IMR-90 (cell line): ENCODE results near the gene DYNLT3. TPM values are rescaled to one million over a fixed set of nuclear protein-coding genes. Genes with fewer than 3 reads are reported as not detected.

Experiments used
- ATAC-seq: fragments of 200-7000 bp; cut with Tn5 transposase; 2 replicates; pipeline ENCODE4 v1.9.1; 2020; ENCODE audit warnings: low read depth, mild to moderate bottlenecking, moderate library complexity
- BruUV-seq: library from RNA; stranded (reverse); fragments of 400-500 nt; replicated peaks from 2 replicates; lab custom pipeline; 2021; lab: Mats Ljungman, UMichigan
- CTCF ChIA-PET: fragments of 300-600 bp; formaldehyde crosslinking; extraction: SDS; loops from one replicate; lab custom pipeline; 2021; ENCODE audit warnings: antibody characterized with exemption; lab: Yijun Ruan, JAX
- POLR2A ChIA-PET: fragments of 300-600 bp; sonication (Branson Sonifier 250); formaldehyde crosslinking; loops from one replicate; lab custom pipeline; 2022; ENCODE audit warnings: antibody characterized with exemption; ENCODE audit not compliant: unreplicated experiment; lab: Charles Lee
- DNase-seq: peaks from one replicate; pipeline ENCODE4 v3.0.0; 2013
- H2AFZ ChIP-seq: replicated peaks from 2 replicates; pipeline ENCODE3; 2013; ENCODE audit warnings: low read length, mild to moderate bottlenecking; ENCODE audit not compliant: poor library complexity
- H2AK5ac ChIP-seq: 2 replicates; pipeline ENCODE4 v1.6.1; 2013; ENCODE audit warnings: low read depth, low read length, inconsistent platforms
- H2AK9ac ChIP-seq: replicated peaks from 2 replicates; pipeline ENCODE3; 2013; ENCODE audit warnings: mild to moderate bottlenecking, low read depth, low read length, moderate library complexity; ENCODE audit not compliant: poor library complexity
- H2BK120ac ChIP-seq: 2 replicates; pipeline ENCODE4 v1.6.1; 2013; ENCODE audit warnings: low read depth, low read length, inconsistent platforms
- H2BK15ac ChIP-seq: 3 replicates; pipeline ENCODE4 v1.6.1; 2013; ENCODE audit warnings: low read depth, low read length, inconsistent platforms
- H2BK20ac ChIP-seq: 2 replicates; pipeline ENCODE4 v1.6.1; 2013; ENCODE audit warnings: low read depth, mild to moderate bottlenecking, inconsistent platforms, low read length, moderate library complexity
- H2BK5ac ChIP-seq: 2 replicates; pipeline ENCODE4 v1.6.1; 2013; ENCODE audit warnings: mild to moderate bottlenecking, low read depth, low read length, inconsistent platforms; ENCODE audit not compliant: poor library complexity, severe bottlenecking
- H3K14ac ChIP-seq: replicated peaks from 2 replicates; pipeline ENCODE4 v1.6.1; 2013; ENCODE audit warnings: low read depth, low read length, inconsistent platforms
- H3K18ac ChIP-seq: 2 replicates; pipeline ENCODE4 v1.6.1; 2013; ENCODE audit warnings: low read depth, low read length, control low read depth
- H3K23ac ChIP-seq: 2 replicates; pipeline ENCODE4 v1.6.1; 2013; ENCODE audit warnings: low read depth, low read length, inconsistent platforms
- H3K27ac ChIP-seq: 2 replicates; pipeline ENCODE4 v1.5.1; 2013; ENCODE audit warnings: mild to moderate bottlenecking, control low read depth, low read length; ENCODE audit not compliant: insufficient read depth
- H3K27me3 ChIP-seq: 2 replicates; pipeline ENCODE4 v1.6.1; 2013; ENCODE audit warnings: low read length; ENCODE audit not compliant: control insufficient read depth, insufficient read depth
- H3K36me3 ChIP-seq: 2 replicates; pipeline ENCODE4 v1.6.1; 2013; ENCODE audit warnings: low read length, mixed read lengths; ENCODE audit not compliant: control insufficient read depth, insufficient read depth
- H3K4ac ChIP-seq: 2 replicates; pipeline ENCODE4 v1.6.1; 2013; ENCODE audit warnings: low read depth, low read length, inconsistent platforms
- H3K4me1 ChIP-seq: 2 replicates; pipeline ENCODE4 v1.6.1; 2013; ENCODE audit warnings: low read length, mixed read lengths; ENCODE audit not compliant: control insufficient read depth, insufficient read depth
- H3K4me2 ChIP-seq: 2 replicates; pipeline ENCODE4 v1.6.1; 2013; ENCODE audit warnings: low read depth, mild to moderate bottlenecking, control low read depth, low read length, moderate library complexity
- H3K4me3 ChIP-seq: 2 replicates; pipeline ENCODE4 v1.5.1; 2013; ENCODE audit warnings: low read depth, mild to moderate bottlenecking, control low read depth, low read length, moderate library complexity; ENCODE audit not compliant: insufficient read depth
- H3K56ac ChIP-seq: 2 replicates; pipeline ENCODE4 v1.6.1; 2013; ENCODE audit warnings: low read length, inconsistent platforms; ENCODE audit not compliant: insufficient read depth; ENCODE audit errors: extremely low read depth
- H3K79me1 ChIP-seq, 2 experiments: 2 replicates each; pipeline ENCODE4 v1.6.1; 2013; ENCODE audit warnings: low read length in 2 of 2, inconsistent platforms in 1 of 2, low read depth in 1 of 2
- H3K9ac ChIP-seq: 2 replicates; pipeline ENCODE4 v1.6.1; 2013; ENCODE audit warnings: low read depth, low read length, control low read depth
- H3K9me1 ChIP-seq: 2 replicates; pipeline ENCODE4 v1.6.1; 2013; ENCODE audit warnings: low read length, inconsistent platforms; ENCODE audit not compliant: insufficient read depth
- H3K9me3 ChIP-seq: 2 replicates; pipeline ENCODE4 v1.6.1; 2013; ENCODE audit warnings: low read length; ENCODE audit not compliant: control insufficient read depth, insufficient read depth
- H4K20me1 ChIP-seq: 2 replicates; pipeline ENCODE4 v1.6.1; 2013; ENCODE audit warnings: low read length, inconsistent platforms; ENCODE audit not compliant: insufficient read depth
- H4K5ac ChIP-seq: 2 replicates; pipeline ENCODE4 v1.6.1; 2013; ENCODE audit warnings: mild to moderate bottlenecking, low read depth, low read length, control low read depth
- H4K8ac ChIP-seq, 2 experiments: 2 replicates each; pipeline ENCODE4 v1.6.1; 2013; ENCODE audit warnings: low read depth in 2 of 2, low read length in 2 of 2, control low read depth in 1 of 2, inconsistent platforms in 1 of 2
- H4K91ac ChIP-seq: 2 replicates; pipeline ENCODE4 v1.6.1; 2013; ENCODE audit warnings: low read depth, low read length, inconsistent platforms; ENCODE audit not compliant: insufficient read depth
- BHLHE40 ChIP-seq: fragments of 150-350 bp; IDR thresholded peaks from 2 replicates; pipeline ENCODE4 v1.6.1; 2016; ENCODE audit warnings: mild to moderate bottlenecking, low read depth, low read length
- CEBPB ChIP-seq: IDR thresholded peaks from 2 replicates; pipeline ENCODE4 v1.6.1; 2012; ENCODE audit warnings: low read depth, low read length, improper control_type of control experiment
- CHD1 ChIP-seq: IDR thresholded peaks from 2 replicates; pipeline ENCODE4 v1.6.1; 2012; ENCODE audit warnings: low read depth, low read length, improper control_type of control experiment
- CTCF ChIP-seq: conservative IDR thresholded peaks from 2 replicates; pipeline ENCODE4 v1.5.1; 2012; ENCODE audit warnings: mild to moderate bottlenecking, low read depth, low read length, improper control_type of control experiment
- FOS ChIP-seq: fragments of 150-350 bp; IDR thresholded peaks from 2 replicates; pipeline ENCODE4 v1.6.1; 2016; ENCODE audit warnings: low read depth, low read length
- MAFK ChIP-seq: IDR thresholded peaks from 2 replicates; pipeline ENCODE4 v1.6.1; 2012; ENCODE audit warnings: low read depth, low read length, improper control_type of control experiment
- MAZ ChIP-seq: IDR thresholded peaks from 2 replicates; pipeline ENCODE4 v1.6.1; 2012; ENCODE audit warnings: low read depth, mild to moderate bottlenecking, low read length, improper control_type of control experiment, moderate library complexity, borderline replicate concordance
- MXI1 ChIP-seq: IDR thresholded peaks from 2 replicates; pipeline ENCODE4 v1.6.1; 2012; ENCODE audit warnings: low read depth, mild to moderate bottlenecking, low read length, moderate library complexity, borderline replicate concordance
- POLR2A ChIP-seq: IDR thresholded peaks from 2 replicates; pipeline ENCODE4 v1.6.1; 2012; ENCODE audit warnings: mild to moderate bottlenecking, low read depth, low read length
- RCOR1 ChIP-seq: IDR thresholded peaks from 2 replicates; pipeline ENCODE4 v1.6.1; 2012; ENCODE audit warnings: mild to moderate bottlenecking, low read length, improper control_type of control experiment; ENCODE audit not compliant: insufficient replicate concordance
- RFX5 ChIP-seq: IDR thresholded peaks from 2 replicates; pipeline ENCODE4 v1.8.0; 2012; ENCODE audit warnings: low read depth, mild to moderate bottlenecking, low read length, moderate library complexity
- WGBS, 2 experiments: methylation state at CpG; one replicate each; pipeline versions ENCODE4 v1.1.5 to v1.1.7; 2013; ENCODE audit warnings: missing lambda C conversion rate in 2 of 2; ENCODE audit not compliant: insufficient read length in 1 of 2; ENCODE audit errors: extremely low coverage in 2 of 2; 5-methylcytosine and 5-hydroxymethylcytosine counted together
- dilution Hi-C: fragments of 300-500 bp; cut with HindIII; formaldehyde crosslinking; loops from one replicate; pipeline ENCODE4 v1.14.3; 2018; ENCODE audit warnings: low sequenced_read_pairs; ENCODE audit not compliant: unreplicated experiment
- in situ Hi-C: fragments of 300-500 bp; cut with MboI; formaldehyde crosslinking; loops from 3 replicates; pipeline ENCODE4 v1.14.3; 2019; ENCODE audit warnings: low sequenced_read_pairs, inconsistent platforms, mixed read lengths
- intact Hi-C: fragments of 100-400 bp; cut with micrococcal nuclease; formaldehyde crosslinking; loops from 2 replicates; pipeline ENCODE4 v1.10.0; 2022
- polyA plus RNA-seq, 3 experiments: library from polyadenylated mRNA; depleted of rRNA; stranded (reverse); fragments of >200 nt; gene quantifications; 2 replicates each; pipeline ENCODE4 v1.2.3, GENCODE V29; 2012; ENCODE audit warnings: low replicate concordance in 1 of 3
- total RNA-seq: library from RNA; depleted of rRNA; stranded (reverse); fragments of >200 nt; gene quantifications from 2 replicates; pipeline ENCODE4 v1.2.3, GENCODE V29; 2012
- TF ChIP-seq, protein P1 (sequence below): fragments of 150-350 bp; IDR thresholded peaks from 2 replicates; pipeline ENCODE4 v1.6.1; 2016; ENCODE audit warnings: low read depth, mild to moderate bottlenecking, low read length, moderate library complexity, borderline replicate concordance
- TF ChIP-seq, protein P2 (sequence below): fragments of 150-350 bp; IDR thresholded peaks from 2 replicates; pipeline ENCODE4 v1.6.1; 2017; ENCODE audit warnings: mild to moderate bottlenecking, antibody characterized with exemption, low read length, low read depth

DYNLT3 gene
- total and polyA plus RNA-seq, 2 of the 4 experiments (the other 2 are of a cell fraction), result 15.7 to 18.8 TPM

- Histone ChIP-seq H3K27me3 (peaks cover 13% of the 10 kb centered on the region), H3K79me1 (no peaks in the 10 kb centered on the region), H3K14ac (no peak overlapping the region), H4K91ac (no peak overlapping the region), H3K4me2 (no peak overlapping the region), H3K23ac (no peak overlapping the region), H3K4ac (no peak overlapping the region), H2BK20ac (no peak overlapping the region), H2BK120ac (no peak overlapping the region), H3K56ac (no peak overlapping the region), H3K9me3 (no peaks in the 10 kb centered on the region), H2BK15ac (no peak overlapping the region), H4K8ac (no peak overlapping the region), H3K4me3 (no peak overlapping the region), H2AK9ac (no peak overlapping the region), H3K27ac (no peak overlapping the region), H3K9me1 (no peaks in the 10 kb centered on the region), H3K18ac (no peak overlapping the region), H2BK5ac (no peak overlapping the region), H3K4me1 (no peaks in the 10 kb centered on the region), H2AK5ac (no peak overlapping the region), H2AFZ (no peak overlapping the region), H3K36me3 (no peaks in the 10 kb centered on the region), H4K5ac (no peak overlapping the region), H3K9ac (no peak overlapping the region), H4K20me1 (no peaks in the 10 kb centered on the region)
- POLR2A ChIA-PET, result no interaction called here
- CTCF ChIA-PET, result interaction anchor here (0.9 kb wide), 1 partner anchor 13 kb away, joined by 4 read pairs; no protein-coding TSS in a partner anchor
- in situ Hi-C loops, result no loop called here
- intact Hi-C loops, result no loop called here
- ATAC-seq, result no peak
- no peak for DNase-seq
- dilution Hi-C loops, result no loop called here
- no TSS peak for BruUV-seq
- no CpG with 5 or more reads among the region's 1 CpG for WGBS, 2 experiments
- no peak for TF ChIP-seq CTCF
- no peak for TF ChIP-seq CHD1
- TF ChIP-seq FOS, result no peak
- TF ChIP-seq RFX5, result no peak
- no peak for TF ChIP-seq MAFK
- no peak for TF ChIP-seq MXI1
- no peak for TF ChIP-seq POLR2A
- TF ChIP-seq, protein P1, sequence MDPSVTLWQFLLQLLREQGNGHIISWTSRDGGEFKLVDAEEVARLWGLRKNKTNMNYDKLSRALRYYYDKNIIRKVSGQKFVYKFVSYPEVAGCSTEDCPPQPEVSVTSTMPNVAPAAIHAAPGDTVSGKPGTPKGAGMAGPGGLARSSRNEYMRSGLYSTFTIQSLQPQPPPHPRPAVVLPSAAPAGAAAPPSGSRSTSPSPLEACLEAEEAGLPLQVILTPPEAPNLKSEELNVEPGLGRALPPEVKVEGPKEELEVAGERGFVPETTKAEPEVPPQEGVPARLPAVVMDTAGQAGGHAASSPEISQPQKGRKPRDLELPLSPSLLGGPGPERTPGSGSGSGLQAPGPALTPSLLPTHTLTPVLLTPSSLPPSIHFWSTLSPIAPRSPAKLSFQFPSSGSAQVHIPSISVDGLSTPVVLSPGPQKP, result no peak
- TF ChIP-seq RCOR1, result no peak
- TF ChIP-seq BHLHE40, result no peak
- TF ChIP-seq, protein P2, sequence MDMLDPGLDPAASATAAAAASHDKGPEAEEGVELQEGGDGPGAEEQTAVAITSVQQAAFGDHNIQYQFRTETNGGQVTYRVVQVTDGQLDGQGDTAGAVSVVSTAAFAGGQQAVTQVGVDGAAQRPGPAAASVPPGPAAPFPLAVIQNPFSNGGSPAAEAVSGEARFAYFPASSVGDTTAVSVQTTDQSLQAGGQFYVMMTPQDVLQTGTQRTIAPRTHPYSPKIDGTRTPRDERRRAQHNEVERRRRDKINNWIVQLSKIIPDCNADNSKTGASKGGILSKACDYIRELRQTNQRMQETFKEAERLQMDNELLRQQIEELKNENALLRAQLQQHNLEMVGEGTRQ, result no peak
- no peak for TF ChIP-seq MAZ
- TF ChIP-seq CEBPB, result no peak
These were observed 35.3 kb downstream of the DYNLT3 start for GRCh38 chrX:37812110-37812509.
